ENCODE measurements around the gene ERCC2. TPM values are rescaled to one million over a fixed set of nuclear protein-coding genes. Genes with fewer than 3 reads are reported as not detected.

ERCC2 gene
- polyA plus RNA-seq, 1 experiment, result 94.6 TPM

- Histone ChIP-seq H3K4me3 (ENCODE audit: low read depth, low read length) (no peak overlapping the region), H3K36me3 (ENCODE audit: control insufficient read depth, insufficient read depth, low read length) (peaks cover 17% of the 10 kb centered on the region), H3K27me3 (ENCODE audit: control insufficient read depth, insufficient read depth, low read length) (no peaks in the 10 kb centered on the region)
- CTCF ChIA-PET, result interaction anchor here (5.1 kb wide), 1 partner anchor 12 kb away, joined by 31 read pairs; no protein-coding TSS in a partner anchor
- DNase-seq (ENCODE audit: low read depth), result no peak
- POLR2A ChIA-PET, result no interaction called here
- TF ChIP-seq CTCF (IDR thresholded peaks at IDR 0.05; ENCODE audit: insufficient read depth, low read depth, low read length), result no peak
These were observed 20.9 kb downstream of the ERCC2 start for GRCh38 chr19:45349430-45349941.

- H3K27me3 ChIP-seq (ENCODE audit: control insufficient read depth, insufficient read depth, low read length), result no peaks in the 10 kb centered on the region
- H3K4me3 ChIP-seq (ENCODE audit: low read depth, low read length), result no peak overlapping the region
- peaks cover 15% of the 10 kb centered on the region for H3K36me3 ChIP-seq (ENCODE audit: control insufficient read depth, insufficient read depth, low read length)
- CTCF ChIA-PET, result interaction anchor here (5.1 kb wide), 1 partner anchor 11 kb away, joined by 31 read pairs; no protein-coding TSS in a partner anchor
- POLR2A ChIA-PET, result no interaction called here
- DNase-seq (ENCODE audit: low read depth), result no peak
- no peak for TF ChIP-seq CTCF (IDR thresholded peaks at IDR 0.05; ENCODE audit: insufficient read depth, low read depth, low read length)
These were observed 21.3 kb downstream of the ERCC2 start for GRCh38 chr19:45349126-45349415.

- peaks cover 13% of the 10 kb centered on the region for H3K36me3 ChIP-seq (ENCODE audit: control insufficient read depth, insufficient read depth, low read length)
- TF ChIP-seq CTCF (IDR thresholded peaks at IDR 0.05; ENCODE audit: insufficient read depth, low read depth, low read length), result no peak
- no peak for DNase-seq (ENCODE audit: low read depth)
- no peak overlapping the region for H3K4me3 ChIP-seq (ENCODE audit: low read depth, low read length)
- ChIA-PET POLR2A (no interaction called here), CTCF (interaction anchor here (5.1 kb wide), 1 partner anchor 11 kb away, joined by 31 read pairs; no protein-coding TSS in a partner anchor)
- H3K27me3 ChIP-seq (ENCODE audit: control insufficient read depth, insufficient read depth, low read length), result no peaks in the 10 kb centered on the region
These were observed 21.8 kb downstream of the ERCC2 start for GRCh38 chr19:45348367-45349125.

- peaks cover 7% of the 10 kb centered on the region for H3K36me3 ChIP-seq (ENCODE audit: control insufficient read depth, insufficient read depth, low read length)
- H3K27me3 ChIP-seq (ENCODE audit: control insufficient read depth, insufficient read depth, low read length), result no peaks in the 10 kb centered on the region
- H3K4me3 ChIP-seq (ENCODE audit: low read depth, low read length), result no peak overlapping the region
- DNase-seq (ENCODE audit: low read depth), result no peak
- ChIA-PET POLR2A (no interaction called here), CTCF (interaction anchor here (5.1 kb wide), 1 partner anchor 10 kb away, joined by 31 read pairs; no protein-coding TSS in a partner anchor)
- no peak for TF ChIP-seq CTCF (IDR thresholded peaks at IDR 0.05; ENCODE audit: insufficient read depth, low read depth, low read length)
These were observed 22.6 kb downstream of the ERCC2 start for GRCh38 chr19:45347570-45348366.

GRCh38 chr19:45346449-45346848 lies 23.9 kb downstream of the ERCC2 start:
- no peak for TF ChIP-seq CTCF (IDR thresholded peaks at IDR 0.05; ENCODE audit: insufficient read depth, low read depth, low read length)
- CTCF ChIA-PET, result interaction anchor here (5.1 kb wide), 1 partner anchor 9 kb away, joined by 31 read pairs; no protein-coding TSS in a partner anchor
- Histone ChIP-seq H3K4me3 (ENCODE audit: low read depth, low read length) (no peak overlapping the region), H3K36me3 (ENCODE audit: control insufficient read depth, insufficient read depth, low read length) (peaks cover 4% of the 10 kb centered on the region), H3K27me3 (ENCODE audit: control insufficient read depth, insufficient read depth, low read length) (no peaks in the 10 kb centered on the region)
- no peak for DNase-seq (ENCODE audit: low read depth)
- POLR2A ChIA-PET, result no interaction called here

Measured in BJ (cell line).